GM12874 (cell line): Measurements from ENCODE around the gene GPT2.

Source experiments
- TF ChIP-seq, protein P1 (sequence below): IDR thresholded peaks from 2 replicates; pipeline ENCODE4 v1.5.1; 2011; ENCODE audit warnings: low read depth, mild to moderate bottlenecking, control low read depth, low read length, moderate library complexity; ENCODE audit not compliant: insufficient read depth

The GPT2 gene

DNA sequence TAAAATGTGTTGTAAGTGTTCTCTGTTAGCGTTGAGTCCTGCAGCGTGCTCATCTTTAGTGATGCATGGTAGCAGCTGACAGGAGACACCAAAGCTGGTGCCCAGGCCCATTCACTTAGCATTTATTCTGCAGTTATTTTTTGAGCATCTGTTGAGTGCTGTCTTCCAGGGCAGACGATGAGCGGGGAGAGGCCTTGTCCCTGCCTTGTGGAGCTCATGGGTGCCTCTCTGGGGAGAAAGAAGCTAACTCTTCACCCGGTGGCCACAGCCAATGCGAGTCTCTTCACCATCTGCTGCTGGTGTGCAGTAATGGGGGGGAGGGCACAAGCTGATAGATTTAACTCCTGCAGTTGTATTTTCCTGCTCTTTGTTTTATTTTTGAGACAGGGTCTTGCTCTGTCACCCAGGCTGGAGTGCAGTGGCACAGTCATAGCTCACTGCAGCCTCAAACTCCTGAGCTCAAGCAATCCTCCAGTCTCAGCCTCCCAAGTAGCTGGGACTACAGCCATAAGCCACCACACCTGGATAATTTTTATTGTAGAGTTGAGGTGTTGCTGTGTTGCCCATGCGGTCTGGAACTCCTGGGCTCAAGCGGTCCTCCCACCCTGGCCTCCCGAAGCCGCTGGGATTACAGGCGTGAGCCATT, 30.5 kb downstream of the GPT2 start:
- TF ChIP-seq, protein P1, sequence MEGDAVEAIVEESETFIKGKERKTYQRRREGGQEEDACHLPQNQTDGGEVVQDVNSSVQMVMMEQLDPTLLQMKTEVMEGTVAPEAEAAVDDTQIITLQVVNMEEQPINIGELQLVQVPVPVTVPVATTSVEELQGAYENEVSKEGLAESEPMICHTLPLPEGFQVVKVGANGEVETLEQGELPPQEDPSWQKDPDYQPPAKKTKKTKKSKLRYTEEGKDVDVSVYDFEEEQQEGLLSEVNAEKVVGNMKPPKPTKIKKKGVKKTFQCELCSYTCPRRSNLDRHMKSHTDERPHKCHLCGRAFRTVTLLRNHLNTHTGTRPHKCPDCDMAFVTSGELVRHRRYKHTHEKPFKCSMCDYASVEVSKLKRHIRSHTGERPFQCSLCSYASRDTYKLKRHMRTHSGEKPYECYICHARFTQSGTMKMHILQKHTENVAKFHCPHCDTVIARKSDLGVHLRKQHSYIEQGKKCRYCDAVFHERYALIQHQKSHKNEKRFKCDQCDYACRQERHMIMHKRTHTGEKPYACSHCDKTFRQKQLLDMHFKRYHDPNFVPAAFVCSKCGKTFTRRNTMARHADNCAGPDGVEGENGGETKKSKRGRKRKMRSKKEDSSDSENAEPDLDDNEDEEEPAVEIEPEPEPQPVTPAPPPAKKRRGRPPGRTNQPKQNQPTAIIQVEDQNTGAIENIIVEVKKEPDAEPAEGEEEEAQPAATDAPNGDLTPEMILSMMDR: no peak

- TF ChIP-seq, protein P1: no peak
Measured at GRCh38 chr16:46915483-46916025, 31.4 kb downstream of the GPT2 start.

DNA sequence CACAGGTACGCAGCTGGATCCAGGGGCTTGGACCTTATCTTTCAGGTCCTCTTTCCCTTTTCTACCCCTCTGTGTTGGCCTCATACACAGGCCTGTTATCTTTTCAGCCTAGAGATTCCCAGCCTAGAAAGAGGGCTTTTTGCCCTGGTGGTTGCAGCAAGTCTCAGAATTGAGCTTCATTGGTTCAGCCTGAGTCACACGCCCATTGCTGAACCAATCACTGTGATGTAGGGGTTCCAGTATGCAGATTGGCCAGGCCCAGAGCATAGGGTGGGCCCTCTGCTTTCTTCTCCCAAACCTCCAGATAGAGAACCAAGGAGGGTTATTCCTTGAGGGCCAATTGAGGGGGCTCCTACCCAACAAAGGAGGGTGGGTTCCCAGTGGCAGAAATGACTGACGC, 32.8 kb downstream of the GPT2 start:
- TF ChIP-seq, protein P1: no peak

DNA sequence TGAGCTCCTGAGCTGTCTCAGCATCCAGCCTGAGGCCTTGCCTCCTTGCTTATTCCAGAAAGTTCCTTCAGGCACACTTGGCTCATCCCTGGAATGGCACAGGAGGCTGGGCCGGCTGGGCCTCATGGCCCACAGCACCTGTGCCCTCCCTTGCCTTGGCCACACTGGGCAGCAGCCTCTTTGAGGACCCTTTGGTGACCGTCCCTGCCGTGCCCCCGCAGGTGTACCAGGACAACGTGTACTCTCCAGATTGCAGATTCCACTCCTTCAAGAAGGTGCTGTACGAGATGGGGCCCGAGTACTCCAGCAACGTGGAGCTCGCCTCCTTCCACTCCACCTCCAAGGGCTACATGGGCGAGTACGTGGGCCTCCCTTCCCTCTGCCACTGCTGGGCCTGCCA, 34.2 kb downstream of the GPT2 start:
- TF ChIP-seq, protein P1: no peak

- TF ChIP-seq, protein P1: peak; percentile 49
Measured at GRCh38 chr16:46918905-46919792, 35.0 kb downstream of the GPT2 start.

- TF ChIP-seq, protein P1: no peak
Measured at GRCh38 chr16:46920402-46921068, 36.4 kb downstream of the GPT2 start.

DNA sequence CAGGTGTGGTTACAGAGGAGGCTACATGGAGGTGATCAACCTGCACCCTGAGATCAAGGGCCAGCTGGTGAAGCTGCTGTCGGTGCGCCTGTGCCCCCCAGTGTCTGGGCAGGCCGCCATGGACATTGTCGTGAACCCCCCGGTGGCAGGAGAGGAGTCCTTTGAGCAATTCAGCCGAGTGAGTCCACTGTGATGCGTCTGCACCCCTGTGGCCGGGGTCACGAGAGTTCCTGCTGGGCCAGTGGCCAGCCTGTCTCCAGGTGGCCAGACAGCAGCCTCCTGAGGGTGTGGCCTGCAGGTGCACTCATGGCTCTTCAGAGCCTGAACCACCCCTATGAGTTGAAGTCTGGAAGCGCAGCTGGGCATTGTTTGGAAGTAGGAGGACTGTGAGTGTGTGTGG, 38.1 kb downstream of the GPT2 start:
- TF ChIP-seq, protein P1: no peak
